SU-DHL-6 (cell line): ENCODE measurements around the gene MPV17.

Experiments used
- H2AFZ ChIP-seq: fragments of 200-600 bp; sonication (generic); 2 replicates; pipeline ENCODE4 v1.6.1; 2014; ENCODE audit warnings: low read depth, mild to moderate bottlenecking, moderate library complexity, mixed read lengths, antibody characterized with exemption, low read length; ENCODE audit not compliant: severe bottlenecking
- H3F3A ChIP-seq: fragments of 200-600 bp; shearing (Covaris generic); 2 replicates; pipeline ENCODE4 v1.6.0; 2016; ENCODE audit warnings: antibody characterized with exemption, mild to moderate bottlenecking; ENCODE audit not compliant: insufficient read depth
- H3K27ac ChIP-seq: fragments of 200-600 bp; sonication (generic); 2 replicates; pipeline ENCODE4 v1.5.1; 2016; ENCODE audit warnings: low read depth, mild to moderate bottlenecking, low read length, moderate library complexity, mixed read lengths
- H3K27me3 ChIP-seq: fragments of 200-600 bp; sonication (generic), shearing (Covaris generic); 2 replicates; pipeline ENCODE4 v1.6.0; 2014; ENCODE audit warnings: mild to moderate bottlenecking, low read length
- H3K36me3 ChIP-seq: fragments of 200-600 bp; sonication (generic); 2 replicates; pipeline ENCODE4 v1.6.1; 2014; ENCODE audit warnings: mild to moderate bottlenecking, low read length, mixed read lengths
- H3K4me2 ChIP-seq: fragments of 300-600, 200-600 bp; shearing (Covaris generic), sonication (generic); 2 replicates; pipeline ENCODE4 v1.6.0; 2014; ENCODE audit warnings: low read length, low read depth, mild to moderate bottlenecking; ENCODE audit not compliant: poor library complexity, severe bottlenecking
- H3K4me3 ChIP-seq: fragments of 200-600 bp; sonication (generic); 2 replicates; pipeline ENCODE4 v1.5.1; 2014; ENCODE audit warnings: antibody characterized with exemption, low read length, mild to moderate bottlenecking, mixed read lengths; ENCODE audit not compliant: insufficient read depth, poor library complexity, severe bottlenecking
- H3K79me2 ChIP-seq: fragments of 200-600 bp; sonication (generic); 2 replicates; pipeline ENCODE4 v1.6.1; 2014; ENCODE audit warnings: mild to moderate bottlenecking, low read length, moderate library complexity; ENCODE audit not compliant: insufficient read depth
- H3K9ac ChIP-seq: fragments of 200-600 bp; sonication (generic); 2 replicates; pipeline ENCODE4 v1.7.0; 2014; ENCODE audit warnings: mild to moderate bottlenecking, low read length
- H3K9me2 ChIP-seq: fragments of 200-600 bp; sonication (generic); replicated peaks from 2 replicates; pipeline ENCODE4 v1.6.1; 2014; ENCODE audit warnings: low read length; ENCODE audit not compliant: insufficient read depth
- H3K9me3 ChIP-seq: fragments of 200-600 bp; sonication (generic); 2 replicates; pipeline ENCODE4 v1.6.1; 2014; ENCODE audit warnings: low read length, mixed read lengths; ENCODE audit not compliant: insufficient read depth
- H4K20me1 ChIP-seq: fragments of 200-600 bp; sonication (generic); 2 replicates; pipeline ENCODE4 v1.6.1; 2014; ENCODE audit warnings: low read depth, mild to moderate bottlenecking, antibody characterized with exemption, low read length, moderate library complexity, mixed read lengths
- EZH2phosphoT487 ChIP-seq: fragments of 200-600 bp; sonication (generic), shearing (Covaris generic); conservative IDR thresholded peaks from 2 replicates; pipeline ENCODE4 v1.6.1; 2018; ENCODE audit warnings: mild to moderate bottlenecking, antibody characterized with exemption, low read length, moderate library complexity, mixed read lengths
- TF ChIP-seq, protein P1 (sequence below): fragments of 200-600 bp; sonication (generic); IDR thresholded peaks from one replicate; pipeline ENCODE4 v1.5.1; 2017; ENCODE audit warnings: antibody characterized with exemption, mild to moderate bottlenecking, low read length, moderate library complexity; ENCODE audit not compliant: insufficient read depth, poor library complexity, severe bottlenecking

The MPV17 gene

DNA sequence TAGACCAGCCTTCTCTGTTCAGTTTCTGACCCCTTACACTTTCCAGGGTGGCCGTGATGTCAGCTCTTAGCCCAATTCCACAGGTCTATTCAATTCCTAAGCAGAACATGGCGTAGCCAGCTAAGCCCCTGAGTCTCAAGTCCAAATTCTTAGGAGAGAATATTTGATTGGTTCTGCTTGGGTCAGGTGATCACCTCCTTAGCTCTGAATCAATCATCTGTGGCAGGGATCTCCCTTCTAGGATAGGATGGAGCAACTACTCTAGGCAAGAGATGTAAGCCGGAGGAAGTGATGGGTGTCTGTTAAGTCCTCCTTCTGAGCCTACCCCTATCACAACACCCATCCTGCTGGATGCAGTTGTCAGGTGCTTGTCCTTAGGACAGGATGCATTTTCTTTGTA is 25.7 kb downstream of the MPV17 start:
- peaks cover 3% of the 10 kb centered on the region; the same call in 1 of the 2 replicates for H3K27me3 ChIP-seq
- no peaks in the 10 kb centered on the region for H3K9me2 ChIP-seq
- H3K4me3 ChIP-seq, result no peak overlapping the region
- H3K9ac ChIP-seq, result no peak overlapping the region
- H3F3A ChIP-seq, result no peaks in the 10 kb centered on the region
- no peaks in the 10 kb centered on the region for H3K9me3 ChIP-seq
- H3K36me3 ChIP-seq, result no peaks in the 10 kb centered on the region
- TF ChIP-seq, protein P1, sequence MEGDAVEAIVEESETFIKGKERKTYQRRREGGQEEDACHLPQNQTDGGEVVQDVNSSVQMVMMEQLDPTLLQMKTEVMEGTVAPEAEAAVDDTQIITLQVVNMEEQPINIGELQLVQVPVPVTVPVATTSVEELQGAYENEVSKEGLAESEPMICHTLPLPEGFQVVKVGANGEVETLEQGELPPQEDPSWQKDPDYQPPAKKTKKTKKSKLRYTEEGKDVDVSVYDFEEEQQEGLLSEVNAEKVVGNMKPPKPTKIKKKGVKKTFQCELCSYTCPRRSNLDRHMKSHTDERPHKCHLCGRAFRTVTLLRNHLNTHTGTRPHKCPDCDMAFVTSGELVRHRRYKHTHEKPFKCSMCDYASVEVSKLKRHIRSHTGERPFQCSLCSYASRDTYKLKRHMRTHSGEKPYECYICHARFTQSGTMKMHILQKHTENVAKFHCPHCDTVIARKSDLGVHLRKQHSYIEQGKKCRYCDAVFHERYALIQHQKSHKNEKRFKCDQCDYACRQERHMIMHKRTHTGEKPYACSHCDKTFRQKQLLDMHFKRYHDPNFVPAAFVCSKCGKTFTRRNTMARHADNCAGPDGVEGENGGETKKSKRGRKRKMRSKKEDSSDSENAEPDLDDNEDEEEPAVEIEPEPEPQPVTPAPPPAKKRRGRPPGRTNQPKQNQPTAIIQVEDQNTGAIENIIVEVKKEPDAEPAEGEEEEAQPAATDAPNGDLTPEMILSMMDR, result no peak
- no peak for TF ChIP-seq EZH2phosphoT487
- no peaks in the 10 kb centered on the region for H4K20me1 ChIP-seq
- H3K4me2 ChIP-seq, result no peak overlapping the region
- no peaks in the 10 kb centered on the region for H3K79me2 ChIP-seq
- H3K27ac ChIP-seq, result no peak overlapping the region
- no peak overlapping the region for H2AFZ ChIP-seq

GRCh38 chr2:27296481-27296880 is 26.4 kb downstream of the MPV17 start:
- no peaks in the 10 kb centered on the region for H3F3A ChIP-seq
- H3K9ac ChIP-seq, result no peak overlapping the region
- no peak overlapping the region for H3K27ac ChIP-seq
- no peaks in the 10 kb centered on the region for H3K9me3 ChIP-seq
- no peak overlapping the region for H2AFZ ChIP-seq
- no peak for TF ChIP-seq EZH2phosphoT487
- TF ChIP-seq, protein P1, result no peak
- H3K4me3 ChIP-seq, result no peak overlapping the region
- H3K27me3 ChIP-seq, result peaks cover 3% of the 10 kb centered on the region; the same call in 1 of the 2 replicates
- no peaks in the 10 kb centered on the region for H4K20me1 ChIP-seq
- no peaks in the 10 kb centered on the region for H3K79me2 ChIP-seq
- no peaks in the 10 kb centered on the region for H3K9me2 ChIP-seq
- H3K36me3 ChIP-seq, result no peaks in the 10 kb centered on the region
- H3K4me2 ChIP-seq, result no peak overlapping the region

DNA sequence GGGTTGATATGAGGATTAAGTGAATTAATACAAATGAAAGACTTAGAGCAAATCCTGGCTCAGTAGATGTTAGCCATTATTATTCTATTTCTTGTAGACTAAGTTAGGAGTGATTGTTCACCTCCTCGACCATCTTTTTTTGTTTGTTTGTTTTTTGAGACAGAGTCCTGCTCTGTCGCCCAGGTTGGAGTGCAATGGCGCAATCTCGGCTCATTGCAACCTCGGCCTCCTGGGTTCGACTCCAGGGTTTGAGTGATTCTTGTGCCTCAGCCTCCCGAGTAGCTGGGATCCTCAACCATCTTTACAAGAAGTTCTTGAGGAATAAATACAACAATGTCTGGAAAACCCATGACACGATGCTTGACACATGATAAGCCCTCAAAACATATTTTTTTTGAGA is 28.0 kb downstream of the MPV17 start:
- no peak overlapping the region for H2AFZ ChIP-seq
- TF ChIP-seq EZH2phosphoT487, result no peak
- TF ChIP-seq, protein P1, result no peak
- no peaks in the 10 kb centered on the region for H3K9me3 ChIP-seq
- no peaks in the 10 kb centered on the region for H3K36me3 ChIP-seq
- H3K9ac ChIP-seq, result no peak overlapping the region
- no peak overlapping the region for H3K4me3 ChIP-seq
- peaks cover 3% of the 10 kb centered on the region; the same call in 1 of the 2 replicates for H3K27me3 ChIP-seq
- no peak overlapping the region for H3K27ac ChIP-seq
- no peaks in the 10 kb centered on the region for H3F3A ChIP-seq
- H3K9me2 ChIP-seq, result no peaks in the 10 kb centered on the region
- H3K4me2 ChIP-seq, result no peak overlapping the region
- no peaks in the 10 kb centered on the region for H4K20me1 ChIP-seq
- H3K79me2 ChIP-seq, result no peaks in the 10 kb centered on the region
